ENCODE results near the gene SMARCD1.
A peak's percentile ranks its signal among the peaks of the same experiment; 100 is the strongest.
"Not testable (repeated sequence)": the region's sequence is repeated elsewhere in the genome, so short reads cannot be mapped to it uniquely, and the experiment has no call there.

SMARCD1 gene

DNA sequence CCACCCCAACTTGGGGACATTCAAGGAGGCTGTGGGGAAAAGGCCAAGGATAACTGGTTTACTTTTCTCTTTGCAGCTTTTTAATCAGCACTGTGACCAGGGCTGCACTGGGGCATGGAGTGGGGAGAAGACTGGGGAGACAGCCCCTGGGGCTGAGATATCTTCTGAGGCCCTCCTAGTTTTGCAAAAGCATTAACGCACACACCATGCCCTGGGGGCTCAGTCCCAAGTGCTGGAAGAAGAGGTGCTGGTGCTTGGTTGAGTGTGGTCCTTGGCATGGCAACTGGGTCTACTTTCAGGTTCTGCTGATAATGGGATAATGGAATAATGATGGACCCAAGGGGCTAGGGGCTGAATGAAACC is 9.4 kb upstream of the SMARCD1 start:
- Histone ChIP-seq H3K27ac (no peak overlapping the region), H3K4me3 (no peak overlapping the region)
- DNase-seq (ENCODE audit: low spot score): no peak
- TF ChIP-seq, protein P1, sequence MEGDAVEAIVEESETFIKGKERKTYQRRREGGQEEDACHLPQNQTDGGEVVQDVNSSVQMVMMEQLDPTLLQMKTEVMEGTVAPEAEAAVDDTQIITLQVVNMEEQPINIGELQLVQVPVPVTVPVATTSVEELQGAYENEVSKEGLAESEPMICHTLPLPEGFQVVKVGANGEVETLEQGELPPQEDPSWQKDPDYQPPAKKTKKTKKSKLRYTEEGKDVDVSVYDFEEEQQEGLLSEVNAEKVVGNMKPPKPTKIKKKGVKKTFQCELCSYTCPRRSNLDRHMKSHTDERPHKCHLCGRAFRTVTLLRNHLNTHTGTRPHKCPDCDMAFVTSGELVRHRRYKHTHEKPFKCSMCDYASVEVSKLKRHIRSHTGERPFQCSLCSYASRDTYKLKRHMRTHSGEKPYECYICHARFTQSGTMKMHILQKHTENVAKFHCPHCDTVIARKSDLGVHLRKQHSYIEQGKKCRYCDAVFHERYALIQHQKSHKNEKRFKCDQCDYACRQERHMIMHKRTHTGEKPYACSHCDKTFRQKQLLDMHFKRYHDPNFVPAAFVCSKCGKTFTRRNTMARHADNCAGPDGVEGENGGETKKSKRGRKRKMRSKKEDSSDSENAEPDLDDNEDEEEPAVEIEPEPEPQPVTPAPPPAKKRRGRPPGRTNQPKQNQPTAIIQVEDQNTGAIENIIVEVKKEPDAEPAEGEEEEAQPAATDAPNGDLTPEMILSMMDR (IDR thresholded peaks at IDR 0.05): no peak

DNA sequence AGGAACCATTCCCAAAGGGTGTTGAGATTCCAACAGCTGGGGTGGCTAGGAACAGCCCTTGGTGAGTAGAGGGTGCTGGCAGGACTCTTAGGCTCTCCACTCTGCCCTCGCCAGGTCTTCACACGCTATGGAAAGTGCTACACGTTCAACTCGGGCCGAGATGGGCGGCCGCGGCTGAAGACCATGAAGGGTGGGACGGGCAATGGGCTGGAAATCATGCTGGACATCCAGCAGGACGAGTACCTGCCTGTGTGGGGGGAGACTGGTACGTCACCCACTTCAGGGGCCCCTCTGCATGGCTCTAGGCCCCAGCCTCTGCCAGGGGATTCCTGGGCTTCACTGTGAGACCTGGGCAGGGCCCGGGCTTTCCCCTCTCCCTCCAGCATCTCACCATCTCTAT is 8.0 kb upstream of the SMARCD1 start:
- no peak for DNase-seq (ENCODE audit: low spot score)
- H3K27ac ChIP-seq: no peak overlapping the region
- TF ChIP-seq, protein P1 (IDR thresholded peaks at IDR 0.05): no peak
- no peak overlapping the region for H3K4me3 ChIP-seq

DNA sequence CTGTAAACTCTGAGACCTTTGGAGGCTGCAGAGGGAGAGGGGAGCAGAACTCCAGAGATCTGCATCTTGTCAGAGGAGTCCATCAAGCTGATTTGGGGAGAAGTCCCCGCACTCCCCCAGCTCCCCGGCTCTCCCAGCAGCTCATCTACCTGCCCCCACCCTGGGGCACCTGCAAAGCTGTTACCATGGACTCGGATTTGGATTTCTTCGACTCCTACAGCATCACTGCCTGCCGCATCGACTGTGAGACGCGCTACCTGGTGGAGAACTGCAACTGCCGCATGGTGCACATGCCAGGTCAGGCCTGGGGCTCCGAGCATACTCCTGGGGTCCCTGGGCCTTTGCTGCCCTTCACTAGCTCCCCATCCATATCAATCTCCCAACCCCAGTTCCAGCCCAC is 6.9 kb upstream of the SMARCD1 start:
- DNase-seq (ENCODE audit: low spot score): no peak
- Histone ChIP-seq H3K27ac (no peak overlapping the region), H3K4me3 (no peak overlapping the region)
- TF ChIP-seq, protein P1 (IDR thresholded peaks at IDR 0.05): no peak

DNA sequence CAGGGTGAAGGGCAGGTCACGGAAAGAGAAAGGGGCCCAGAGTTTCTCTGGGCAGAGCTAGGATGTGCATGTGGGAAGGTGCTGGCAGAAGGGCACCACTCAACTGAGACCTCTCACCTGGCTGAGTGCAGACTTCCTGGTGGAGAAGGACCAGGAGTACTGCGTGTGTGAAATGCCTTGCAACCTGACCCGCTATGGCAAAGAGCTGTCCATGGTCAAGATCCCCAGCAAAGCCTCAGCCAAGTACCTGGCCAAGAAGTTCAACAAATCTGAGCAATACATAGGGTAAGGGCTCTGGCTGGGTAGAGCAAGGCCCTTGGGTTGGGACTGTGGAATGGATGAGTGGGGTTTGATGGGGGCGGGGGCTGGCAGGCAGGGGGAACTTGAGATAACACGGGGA is 5.4 kb upstream of the SMARCD1 start:
- TF ChIP-seq, protein P1 (IDR thresholded peaks at IDR 0.05): no peak
- Histone ChIP-seq H3K4me3 (no peak overlapping the region), H3K27ac (no peak overlapping the region)
- DNase-seq (ENCODE audit: low spot score): no peak

DNA sequence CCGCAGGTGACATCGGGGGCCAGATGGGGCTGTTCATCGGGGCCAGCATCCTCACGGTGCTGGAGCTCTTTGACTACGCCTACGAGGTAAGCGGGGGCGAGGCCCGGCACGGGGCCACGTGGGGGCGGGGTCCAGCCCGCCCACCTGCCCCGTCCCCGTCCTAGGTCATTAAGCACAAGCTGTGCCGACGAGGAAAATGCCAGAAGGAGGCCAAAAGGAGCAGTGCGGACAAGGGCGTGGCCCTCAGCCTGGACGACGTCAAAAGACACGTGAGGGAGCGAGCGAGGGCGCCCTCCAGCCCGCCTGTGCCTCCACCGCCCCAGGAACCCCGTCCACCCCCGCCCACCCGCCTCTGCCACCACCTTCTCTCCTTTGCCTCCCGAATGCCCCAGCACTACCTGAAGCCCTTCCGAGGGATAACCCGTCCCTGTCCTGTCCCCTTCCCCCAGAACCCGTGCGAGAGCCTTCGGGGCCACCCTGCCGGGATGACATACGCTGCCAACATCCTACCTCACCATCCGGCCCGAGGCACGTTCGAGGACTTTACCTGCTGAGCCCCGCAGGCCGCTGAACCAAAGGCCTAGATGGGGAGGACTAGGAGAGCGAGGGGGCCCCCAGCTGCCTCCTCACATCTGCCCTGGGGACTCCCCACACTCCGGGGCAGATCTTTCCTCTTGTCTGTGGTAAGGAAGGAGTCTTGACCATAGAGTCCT is 3.9 kb upstream of the SMARCD1 start:
- DNase-seq (ENCODE audit: low spot score): no peak
- Histone ChIP-seq H3K27ac (no peak overlapping the region), H3K4me3 (no peak overlapping the region)
- TF ChIP-seq, protein P1 (IDR thresholded peaks at IDR 0.05): no peak

DNA sequence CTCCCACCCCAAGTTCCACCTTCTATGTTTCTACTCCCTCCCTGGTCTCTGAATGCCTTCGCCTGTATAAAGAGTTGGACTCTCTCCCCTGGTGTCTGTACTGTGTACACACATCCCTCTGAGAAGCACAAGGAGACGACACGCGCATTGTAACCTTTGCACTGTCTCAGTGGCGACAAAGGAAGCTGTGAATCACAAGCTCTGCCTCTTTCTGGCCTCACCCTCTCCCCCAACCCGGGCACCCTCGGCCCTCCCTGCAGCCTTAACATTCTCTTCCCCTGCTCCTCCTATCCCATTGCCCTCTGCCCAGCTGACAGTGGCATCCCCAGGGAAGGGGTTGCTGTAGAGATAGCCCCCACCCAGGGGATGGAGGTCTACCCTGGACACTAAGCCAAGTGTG is 2.5 kb upstream of the SMARCD1 start:
- H3K4me3 ChIP-seq: no peak overlapping the region
- TF ChIP-seq, protein P1 (IDR thresholded peaks at IDR 0.05): no peak
- no peak overlapping the region for H3K27ac ChIP-seq
- DNase-seq (ENCODE audit: low spot score): no peak

DNA sequence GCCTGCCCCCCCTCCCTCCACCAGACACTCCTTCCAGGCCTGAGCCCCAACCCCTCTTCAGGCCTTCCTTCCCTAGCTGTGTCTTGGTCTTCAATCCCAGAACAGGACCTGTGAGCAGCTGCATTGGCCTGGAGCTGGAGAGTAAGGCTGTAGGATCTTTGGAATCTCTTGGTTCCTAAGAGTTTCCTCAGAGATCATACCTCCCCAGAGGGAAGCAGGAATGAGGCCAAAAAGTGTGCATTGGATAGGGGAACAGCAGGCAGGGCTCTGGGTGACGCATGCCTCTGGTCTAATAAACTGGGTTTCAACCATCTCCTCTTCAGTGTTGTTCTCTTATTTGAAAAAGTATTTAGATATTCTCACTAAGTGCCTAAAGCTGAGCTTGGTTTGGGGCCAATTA is 1.8 kb upstream of the SMARCD1 start:
- TF ChIP-seq, protein P1 (IDR thresholded peaks at IDR 0.05): no peak
- H3K27ac ChIP-seq: no peak overlapping the region
- no peak for DNase-seq (ENCODE audit: low spot score)
- no peak overlapping the region for H3K4me3 ChIP-seq

DNA sequence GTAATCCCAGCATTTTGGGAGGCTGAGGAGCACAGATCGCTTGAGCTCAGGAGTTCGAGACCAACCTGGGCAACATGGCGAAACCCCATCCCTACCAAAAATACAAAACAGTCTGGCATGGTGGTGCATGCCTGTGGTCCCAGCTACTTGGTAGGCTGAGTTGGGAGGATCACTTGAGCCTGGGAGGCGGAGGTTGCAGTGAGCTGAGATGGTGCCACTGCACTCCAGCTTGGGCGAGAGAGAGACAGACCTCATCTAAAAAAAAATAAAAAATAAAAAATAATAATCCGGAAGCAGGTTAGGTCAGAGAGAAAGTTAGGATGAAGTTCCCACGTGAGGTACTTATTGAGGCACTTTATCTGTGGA is 750 bp upstream of the SMARCD1 start:
- Histone ChIP-seq H3K27ac (peak overlapping the region; percentile 94 to 96), H3K4me3 (peak overlapping the region; percentile 92)
- not testable (repeated sequence) for DNase-seq (ENCODE audit: low spot score)

Measured in coronary artery (tissue), 2 donors.